Endodermal cell (in vitro differentiated cells): Measurements from ENCODE around the gene RPS10. TPM values are rescaled to one million over a fixed set of nuclear protein-coding genes. Genes with fewer than 3 reads are reported as not detected.

Experiments
- DNase-seq: peaks from one replicate; pipeline ENCODE4 v3.0.0-alpha.2; 2017
- H3K27ac ChIP-seq: 2 replicates; pipeline ENCODE4 v1.5.1; 2013; ENCODE audit warnings: mild to moderate bottlenecking, low read depth, low read length, moderate library complexity
- H3K27me3 ChIP-seq: 2 replicates; pipeline ENCODE4 v1.6.1; 2013; ENCODE audit warnings: mild to moderate bottlenecking, low read length, moderate library complexity; ENCODE audit not compliant: insufficient read depth, control insufficient read depth, poor library complexity, severe bottlenecking
- H3K36me3 ChIP-seq: 2 replicates; pipeline ENCODE4 v1.7.0; 2013; ENCODE audit warnings: mild to moderate bottlenecking, low read length, moderate library complexity; ENCODE audit not compliant: control insufficient read depth, insufficient read depth
- H3K4me1 ChIP-seq: one replicate; pipeline ENCODE4 v1.7.0; 2013; ENCODE audit warnings: low read length; ENCODE audit not compliant: control insufficient read depth, insufficient read depth
- H3K4me3 ChIP-seq: 2 replicates; pipeline ENCODE4 v1.5.1; 2013; ENCODE audit warnings: mild to moderate bottlenecking, low read length, moderate library complexity
- H3K9ac ChIP-seq: 2 replicates; pipeline ENCODE4 v1.6.1; 2013; ENCODE audit warnings: mild to moderate bottlenecking, low read length, moderate library complexity; ENCODE audit not compliant: poor library complexity, severe bottlenecking; ENCODE audit errors: extremely low read depth
- H3K9me3 ChIP-seq: 2 replicates; pipeline ENCODE4 v1.6.1; 2013; ENCODE audit warnings: mild to moderate bottlenecking, low read length, moderate library complexity; ENCODE audit not compliant: control insufficient read depth
- H3K27ac Mint-ChIP-seq: 2 replicates; pipeline ENCODE4 v1.8.0; 2020; ENCODE audit warnings: mixed read lengths
- H3K27me3 Mint-ChIP-seq: 2 replicates; pipeline ENCODE4 v1.8.0; 2021; ENCODE audit warnings: mild to moderate bottlenecking, mixed read lengths; ENCODE audit not compliant: insufficient read depth
- H3K36me3 Mint-ChIP-seq: 2 replicates; pipeline ENCODE4 v1.8.0; 2020; ENCODE audit warnings: low read depth, mixed read lengths
- H3K4me1 Mint-ChIP-seq: 2 replicates; pipeline ENCODE4 v1.8.0; 2020; ENCODE audit warnings: mixed read lengths
- H3K4me3 Mint-ChIP-seq: 2 replicates; pipeline ENCODE4 v1.8.0; 2020; ENCODE audit warnings: mild to moderate bottlenecking, moderate library complexity, mixed read lengths
- H3K9me3 Mint-ChIP-seq: 2 replicates; pipeline ENCODE4 v1.8.0; 2020; ENCODE audit warnings: mild to moderate bottlenecking, mixed read lengths
- WGBS, 2 experiments: methylation state at CpG; one replicate each; pipeline versions ENCODE4 v1.1.5 to v1.1.7; 2013; ENCODE audit warnings: missing lambda C conversion rate in 2 of 2, mixed read lengths in 1 of 2; ENCODE audit not compliant: insufficient coverage in 1 of 2, insufficient read length in 1 of 2; 5-methylcytosine and 5-hydroxymethylcytosine counted together
- total RNA-seq, 2 donors: library from RNA; stranded (reverse); fragmentation: NEBNext Ultra II Directional in 1 of 2; extraction: Animal tissue kit (Norgen Biotek cat#: 25700) in 1 of 2; gene quantifications; 2 replicates in 1 of 2; 3 replicates in 1 of 2; pipeline ENCODE4 v1.2.1, GENCODE V29; 2021
- TF ChIP-seq, protein P1 (sequence below): fragments of 200-600 bp; sonication (generic); conservative IDR thresholded peaks from 2 replicates; pipeline ENCODE4 v1.5.0; 2021; ENCODE audit warnings: antibody characterized with exemption, mild to moderate bottlenecking

Gene RPS10
- total RNA-seq, 2 donors from 2014 or later: 1,892 to 2,030 TPM

DNA sequence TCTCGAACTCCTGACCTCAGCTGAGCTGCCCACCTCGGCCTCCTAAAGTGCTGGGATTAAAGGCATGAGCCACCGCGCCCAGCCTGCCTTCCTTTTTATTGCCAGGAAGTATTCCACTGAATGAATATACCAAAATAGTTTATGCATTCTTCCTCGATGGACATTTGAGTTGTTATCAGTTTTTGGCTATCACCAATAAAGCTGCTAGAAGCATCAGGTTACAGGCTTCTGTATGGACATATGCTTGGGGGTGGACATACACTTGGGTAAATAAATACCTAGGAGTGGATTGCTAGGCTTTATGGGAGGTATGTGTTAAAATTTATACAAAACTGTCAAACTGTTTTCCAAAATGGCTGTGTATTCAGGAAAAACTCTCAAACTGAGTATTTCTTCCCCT is 10.0 kb upstream of the RPS10 start:
- no peaks in the 10 kb centered on the region for H3K4me1 Mint-ChIP-seq
- no peak overlapping the region for H3K4me3 Mint-ChIP-seq
- no peaks in the 10 kb centered on the region for H3K36me3 ChIP-seq
- H3K4me1 ChIP-seq: no peaks in the 10 kb centered on the region
- peaks cover 2% of the 10 kb centered on the region for H3K36me3 Mint-ChIP-seq
- WGBS, 2 experiments: 89 to 93% methylated on average over 4 to 5 of the region's 5 CpGs
- no peak overlapping the region for H3K27ac ChIP-seq
- DNase-seq: no peak
- no peaks in the 10 kb centered on the region for H3K27me3 ChIP-seq
- H3K27me3 Mint-ChIP-seq: no peaks in the 10 kb centered on the region
- TF ChIP-seq, protein P1, sequence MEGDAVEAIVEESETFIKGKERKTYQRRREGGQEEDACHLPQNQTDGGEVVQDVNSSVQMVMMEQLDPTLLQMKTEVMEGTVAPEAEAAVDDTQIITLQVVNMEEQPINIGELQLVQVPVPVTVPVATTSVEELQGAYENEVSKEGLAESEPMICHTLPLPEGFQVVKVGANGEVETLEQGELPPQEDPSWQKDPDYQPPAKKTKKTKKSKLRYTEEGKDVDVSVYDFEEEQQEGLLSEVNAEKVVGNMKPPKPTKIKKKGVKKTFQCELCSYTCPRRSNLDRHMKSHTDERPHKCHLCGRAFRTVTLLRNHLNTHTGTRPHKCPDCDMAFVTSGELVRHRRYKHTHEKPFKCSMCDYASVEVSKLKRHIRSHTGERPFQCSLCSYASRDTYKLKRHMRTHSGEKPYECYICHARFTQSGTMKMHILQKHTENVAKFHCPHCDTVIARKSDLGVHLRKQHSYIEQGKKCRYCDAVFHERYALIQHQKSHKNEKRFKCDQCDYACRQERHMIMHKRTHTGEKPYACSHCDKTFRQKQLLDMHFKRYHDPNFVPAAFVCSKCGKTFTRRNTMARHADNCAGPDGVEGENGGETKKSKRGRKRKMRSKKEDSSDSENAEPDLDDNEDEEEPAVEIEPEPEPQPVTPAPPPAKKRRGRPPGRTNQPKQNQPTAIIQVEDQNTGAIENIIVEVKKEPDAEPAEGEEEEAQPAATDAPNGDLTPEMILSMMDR: no peak
- H3K9me3 ChIP-seq: peaks cover 6% of the 10 kb centered on the region
- H3K4me3 ChIP-seq: no peak overlapping the region
- no peak overlapping the region for H3K27ac Mint-ChIP-seq
- H3K9ac ChIP-seq: no peak overlapping the region
- peaks cover 39% of the 10 kb centered on the region for H3K9me3 Mint-ChIP-seq

DNA sequence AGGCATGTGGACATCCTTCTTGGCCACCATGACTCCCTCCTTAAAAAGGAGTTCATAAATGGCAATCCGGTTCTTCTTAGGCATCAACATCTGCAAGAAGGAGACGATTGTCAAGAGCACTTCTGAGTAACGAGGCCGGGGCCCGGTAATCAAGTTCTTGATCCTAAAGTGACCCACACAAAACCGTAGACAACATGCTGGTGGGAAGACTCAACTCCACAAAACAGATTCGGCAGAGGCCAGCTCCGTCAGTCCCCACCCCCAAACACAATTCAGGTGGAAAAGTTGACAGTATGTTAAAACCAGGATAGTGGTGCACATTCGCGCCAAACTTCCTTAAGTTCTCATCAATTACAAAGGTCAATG is 754 bp downstream of the RPS10 start:
- Histone ChIP-seq H3K4me1 (no peaks in the 10 kb centered on the region), H3K9me3 (peaks cover 6% of the 10 kb centered on the region), H3K4me3 (peak overlapping the region; percentile 100), H3K27ac (peak overlapping the region; percentile 91), H3K9ac (peak overlapping the region; percentile 100), H3K27me3 (no peaks in the 10 kb centered on the region), H3K36me3 (peaks cover 52% of the 10 kb centered on the region)
- TF ChIP-seq, protein P1: no peak
- Mint-ChIP-seq H3K27me3 (no peaks in the 10 kb centered on the region), H3K4me1 (peaks cover 4% of the 10 kb centered on the region), H3K36me3 (peaks cover 51% of the 10 kb centered on the region), H3K27ac (peak overlapping the region; percentile 100), H3K9me3 (peaks cover 12% of the 10 kb centered on the region), H3K4me3 (peak overlapping the region; percentile 99)
- WGBS, 2 experiments: 8 to 12% methylated on average over 7 to 10 of the region's 10 CpGs
- DNase-seq: no peak

DNA sequence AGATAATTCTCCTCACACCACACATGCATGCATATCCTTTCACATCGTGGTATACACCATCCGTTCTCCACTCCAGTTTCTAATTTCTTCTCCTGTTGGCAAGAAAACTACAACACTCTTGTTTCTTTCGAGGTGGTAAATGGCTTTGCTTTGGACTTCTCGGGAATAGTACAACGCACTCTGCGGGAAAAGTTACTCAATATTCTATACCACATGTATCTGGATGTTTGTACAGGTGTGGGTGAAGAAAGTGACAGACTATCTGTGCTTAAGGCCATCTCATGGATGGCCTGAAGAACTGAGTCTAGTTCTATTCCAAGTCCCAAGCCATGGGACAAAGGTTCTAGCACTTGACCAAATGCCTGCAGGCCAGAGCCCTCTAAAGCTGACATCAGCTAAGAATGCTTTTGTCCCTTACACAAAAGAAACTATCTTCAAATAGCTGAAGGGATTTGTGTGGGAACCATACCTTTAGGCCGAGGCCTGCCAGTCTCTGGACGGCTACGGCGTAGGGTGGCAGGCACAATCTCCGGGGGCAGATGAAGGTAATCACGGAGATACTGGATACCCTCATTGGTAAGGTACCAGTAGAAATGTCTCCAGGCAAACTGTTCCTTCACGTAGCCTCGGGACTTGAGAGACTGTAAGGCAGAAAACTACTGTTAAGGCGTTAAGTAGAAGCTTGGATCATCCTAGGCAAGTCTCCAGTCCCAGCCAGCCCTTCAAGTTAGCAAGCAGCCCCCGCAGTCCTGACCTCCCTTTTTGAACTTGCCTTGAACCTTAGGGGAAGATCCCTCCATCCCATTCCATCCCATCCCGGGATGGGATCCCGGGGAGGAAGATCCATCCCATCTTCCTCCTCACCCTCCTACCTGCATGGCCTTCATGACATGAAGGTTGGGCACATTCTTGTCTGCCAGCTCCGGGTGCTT is 1.4 kb downstream of the RPS10 start:
- Mint-ChIP-seq H3K4me1 (peaks cover 4% of the 10 kb centered on the region), H3K27me3 (no peaks in the 10 kb centered on the region), H3K36me3 (peaks cover 58% of the 10 kb centered on the region), H3K27ac (peak overlapping the region; percentile 100), H3K9me3 (peaks cover 5% of the 10 kb centered on the region), H3K4me3 (peak overlapping the region; percentile 99)
- Histone ChIP-seq H3K36me3 (peaks cover 59% of the 10 kb centered on the region), H3K9ac (peak overlapping the region; percentile 100), H3K27ac (no peak overlapping the region), H3K27me3 (no peaks in the 10 kb centered on the region), H3K4me1 (no peaks in the 10 kb centered on the region), H3K9me3 (no peaks in the 10 kb centered on the region), H3K4me3 (peak overlapping the region; percentile 100)
- TF ChIP-seq, protein P1: no peak
- no peak for DNase-seq
- WGBS, 2 experiments: 83 to 94% methylated on average over 13 to 18 of the region's 19 CpGs
